ENCODE measurements around the gene VWA1. TPM values are rescaled to one million over a fixed set of nuclear protein-coding genes. Genes with fewer than 3 reads are reported as not detected.
A peak's percentile ranks its signal among the peaks of the same experiment; 100 is the strongest.

The VWA1 gene
- total RNA-seq, 1 experiment from 2014 or later, result 35.5 TPM

DNA sequence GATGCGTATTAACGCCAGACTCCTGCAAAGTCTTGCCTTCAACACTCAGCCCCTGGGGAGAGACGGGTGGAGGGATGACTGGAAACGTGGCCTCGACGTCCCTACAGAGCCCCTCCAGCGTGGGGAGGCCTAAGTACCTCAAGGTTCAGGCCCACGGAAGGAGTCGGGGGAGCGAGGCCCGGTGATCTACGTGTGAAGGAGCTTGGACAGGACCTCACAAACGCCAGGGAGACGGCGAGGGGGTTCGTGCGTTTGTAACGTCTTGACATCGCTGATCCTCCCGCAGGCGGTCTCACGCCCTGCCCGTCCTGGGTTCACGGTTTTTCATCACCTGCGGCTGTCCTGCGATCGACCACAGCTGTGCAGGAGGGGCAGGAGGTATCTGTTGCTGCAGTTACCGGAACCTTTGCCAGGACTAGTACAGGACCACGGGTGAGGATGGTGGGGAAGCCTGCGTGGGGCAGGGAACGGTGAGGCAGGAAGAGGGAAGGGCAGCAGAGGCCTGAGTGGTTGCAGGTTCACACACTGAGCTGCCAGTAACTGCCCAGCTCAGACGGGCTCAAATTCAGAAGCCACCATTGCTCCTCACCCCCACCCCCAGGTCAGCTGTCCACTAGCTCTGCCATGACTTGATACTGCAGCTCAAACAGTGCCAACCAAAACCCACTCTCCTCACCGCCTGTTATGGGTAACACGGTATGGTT is 35.5 kb upstream of the VWA1 start (continued):
- no peak; the same call in 1 of the 2 replicates for TF ChIP-seq HMGXB4 (CRISPR knock-in tag; IDR thresholded peaks at IDR 0.05)
- TF ChIP-seq, protein P1, sequence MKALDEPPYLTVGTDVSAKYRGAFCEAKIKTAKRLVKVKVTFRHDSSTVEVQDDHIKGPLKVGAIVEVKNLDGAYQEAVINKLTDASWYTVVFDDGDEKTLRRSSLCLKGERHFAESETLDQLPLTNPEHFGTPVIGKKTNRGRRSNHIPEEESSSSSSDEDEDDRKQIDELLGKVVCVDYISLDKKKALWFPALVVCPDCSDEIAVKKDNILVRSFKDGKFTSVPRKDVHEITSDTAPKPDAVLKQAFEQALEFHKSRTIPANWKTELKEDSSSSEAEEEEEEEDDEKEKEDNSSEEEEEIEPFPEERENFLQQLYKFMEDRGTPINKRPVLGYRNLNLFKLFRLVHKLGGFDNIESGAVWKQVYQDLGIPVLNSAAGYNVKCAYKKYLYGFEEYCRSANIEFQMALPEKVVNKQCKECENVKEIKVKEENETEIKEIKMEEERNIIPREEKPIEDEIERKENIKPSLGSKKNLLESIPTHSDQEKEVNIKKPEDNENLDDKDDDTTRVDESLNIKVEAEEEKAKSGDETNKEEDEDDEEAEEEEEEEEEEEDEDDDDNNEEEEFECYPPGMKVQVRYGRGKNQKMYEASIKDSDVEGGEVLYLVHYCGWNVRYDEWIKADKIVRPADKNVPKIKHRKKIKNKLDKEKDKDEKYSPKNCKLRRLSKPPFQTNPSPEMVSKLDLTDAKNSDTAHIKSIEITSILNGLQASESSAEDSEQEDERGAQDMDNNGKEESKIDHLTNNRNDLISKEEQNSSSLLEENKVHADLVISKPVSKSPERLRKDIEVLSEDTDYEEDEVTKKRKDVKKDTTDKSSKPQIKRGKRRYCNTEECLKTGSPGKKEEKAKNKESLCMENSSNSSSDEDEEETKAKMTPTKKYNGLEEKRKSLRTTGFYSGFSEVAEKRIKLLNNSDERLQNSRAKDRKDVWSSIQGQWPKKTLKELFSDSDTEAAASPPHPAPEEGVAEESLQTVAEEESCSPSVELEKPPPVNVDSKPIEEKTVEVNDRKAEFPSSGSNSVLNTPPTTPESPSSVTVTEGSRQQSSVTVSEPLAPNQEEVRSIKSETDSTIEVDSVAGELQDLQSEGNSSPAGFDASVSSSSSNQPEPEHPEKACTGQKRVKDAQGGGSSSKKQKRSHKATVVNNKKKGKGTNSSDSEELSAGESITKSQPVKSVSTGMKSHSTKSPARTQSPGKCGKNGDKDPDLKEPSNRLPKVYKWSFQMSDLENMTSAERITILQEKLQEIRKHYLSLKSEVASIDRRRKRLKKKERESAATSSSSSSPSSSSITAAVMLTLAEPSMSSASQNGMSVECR (CRISPR knock-in tag; IDR thresholded peaks at IDR 0.05; ENCODE audit: borderline replicate concordance), result peak; percentile 59; the same call in 1 of the 2 replicates
- TF ChIP-seq, protein P2, sequence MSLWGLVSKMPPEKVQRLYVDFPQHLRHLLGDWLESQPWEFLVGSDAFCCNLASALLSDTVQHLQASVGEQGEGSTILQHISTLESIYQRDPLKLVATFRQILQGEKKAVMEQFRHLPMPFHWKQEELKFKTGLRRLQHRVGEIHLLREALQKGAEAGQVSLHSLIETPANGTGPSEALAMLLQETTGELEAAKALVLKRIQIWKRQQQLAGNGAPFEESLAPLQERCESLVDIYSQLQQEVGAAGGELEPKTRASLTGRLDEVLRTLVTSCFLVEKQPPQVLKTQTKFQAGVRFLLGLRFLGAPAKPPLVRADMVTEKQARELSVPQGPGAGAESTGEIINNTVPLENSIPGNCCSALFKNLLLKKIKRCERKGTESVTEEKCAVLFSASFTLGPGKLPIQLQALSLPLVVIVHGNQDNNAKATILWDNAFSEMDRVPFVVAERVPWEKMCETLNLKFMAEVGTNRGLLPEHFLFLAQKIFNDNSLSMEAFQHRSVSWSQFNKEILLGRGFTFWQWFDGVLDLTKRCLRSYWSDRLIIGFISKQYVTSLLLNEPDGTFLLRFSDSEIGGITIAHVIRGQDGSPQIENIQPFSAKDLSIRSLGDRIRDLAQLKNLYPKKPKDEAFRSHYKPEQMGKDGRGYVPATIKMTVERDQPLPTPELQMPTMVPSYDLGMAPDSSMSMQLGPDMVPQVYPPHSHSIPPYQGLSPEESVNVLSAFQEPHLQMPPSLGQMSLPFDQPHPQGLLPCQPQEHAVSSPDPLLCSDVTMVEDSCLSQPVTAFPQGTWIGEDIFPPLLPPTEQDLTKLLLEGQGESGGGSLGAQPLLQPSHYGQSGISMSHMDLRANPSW (CRISPR knock-in tag; conservative IDR thresholded peaks at IDR 0.05; ENCODE audit: low read depth), result no peak
- TF ChIP-seq, protein P3, sequence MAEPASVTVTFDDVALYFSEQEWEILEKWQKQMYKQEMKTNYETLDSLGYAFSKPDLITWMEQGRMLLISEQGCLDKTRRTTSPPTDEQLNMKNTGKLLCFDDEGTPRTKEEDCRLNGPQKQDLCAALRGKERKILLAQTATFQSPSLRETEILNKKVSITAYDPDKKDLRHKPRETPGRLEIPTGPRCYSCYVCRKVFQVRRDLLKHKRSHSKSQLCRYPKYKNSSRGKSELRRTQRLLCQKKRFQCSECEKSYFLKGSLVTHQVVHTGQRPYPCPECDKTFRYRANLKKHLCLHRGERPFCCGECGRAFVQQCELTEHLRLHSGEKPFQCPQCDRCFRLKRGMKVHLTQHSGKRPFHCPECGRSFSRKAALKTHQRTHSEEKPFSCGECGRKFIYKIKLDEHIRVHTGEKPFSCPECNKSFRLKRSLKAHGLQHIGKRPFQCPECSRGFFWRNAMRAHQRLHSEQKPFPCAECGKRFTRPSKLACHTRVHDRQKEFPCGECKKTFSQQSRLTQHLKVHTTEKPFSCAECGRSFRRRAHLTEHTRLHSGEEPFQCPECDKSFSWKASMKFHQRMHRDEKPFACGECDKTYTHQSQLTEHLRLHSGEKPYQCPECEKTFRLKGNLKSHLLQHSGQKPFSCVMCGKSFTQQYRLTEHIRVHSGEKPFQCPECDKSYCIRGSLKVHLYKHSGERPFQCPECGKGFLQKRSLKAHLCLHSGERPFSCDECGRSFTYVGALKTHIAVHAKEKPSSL (CRISPR knock-in tag; conservative IDR thresholded peaks at IDR 0.05), result no peak
- 0 out of 2 replicates have a peak, but pooled peaks have one; percentile 24 for TF ChIP-seq FOXP1 (CRISPR knock-in tag; IDR thresholded peaks at IDR 0.05; ENCODE audit: borderline replicate concordance)
- TF ChIP-seq ZNF232 (CRISPR knock-in tag; IDR thresholded peaks at IDR 0.05), result no peak
- TF ChIP-seq, protein P4, sequence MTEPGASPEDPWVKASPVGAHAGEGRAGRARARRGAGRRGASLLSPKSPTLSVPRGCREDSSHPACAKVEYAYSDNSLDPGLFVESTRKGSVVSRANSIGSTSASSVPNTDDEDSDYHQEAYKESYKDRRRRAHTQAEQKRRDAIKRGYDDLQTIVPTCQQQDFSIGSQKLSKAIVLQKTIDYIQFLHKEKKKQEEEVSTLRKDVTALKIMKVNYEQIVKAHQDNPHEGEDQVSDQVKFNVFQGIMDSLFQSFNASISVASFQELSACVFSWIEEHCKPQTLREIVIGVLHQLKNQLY (CRISPR knock-in tag; IDR thresholded peaks at IDR 0.05), result no peak

GRCh38 chr1:1400576-1401456 is 34.7 kb upstream of the VWA1 start:
- peak overlapping the region; percentile 85 for H3K4me3 Mint-ChIP-seq
- DNase-seq (ENCODE audit: low spot score) (no peak), ATAC-seq (no peak)
- ChIA-PET POLR2A (interaction anchor here (1.2 to 2.3 kb wide), 2 partner anchors 10 to 26 kb away, joined by 3 to 12 read pairs; partner anchors contain the start of gene AURKAIP1), CTCF (interaction anchor here (2.4 to 2.5 kb wide), 2 partner anchors 29 to 104 kb away, joined by 12 to 14 read pairs; no protein-coding TSS in a partner anchor)
- H3K36me3 Mint-ChIP-seq, result peaks cover 60% of the 10 kb centered on the region
- peaks cover 34% of the 10 kb centered on the region for H3K4me1 Mint-ChIP-seq
- H3K9me3 Mint-ChIP-seq, result no peaks in the 10 kb centered on the region
- H3K27ac Mint-ChIP-seq, result peak overlapping the region; percentile 72
- no peaks in the 10 kb centered on the region for H3K27me3 Mint-ChIP-seq (ENCODE audit: low read depth)
- TF ChIP-seq, protein P5, sequence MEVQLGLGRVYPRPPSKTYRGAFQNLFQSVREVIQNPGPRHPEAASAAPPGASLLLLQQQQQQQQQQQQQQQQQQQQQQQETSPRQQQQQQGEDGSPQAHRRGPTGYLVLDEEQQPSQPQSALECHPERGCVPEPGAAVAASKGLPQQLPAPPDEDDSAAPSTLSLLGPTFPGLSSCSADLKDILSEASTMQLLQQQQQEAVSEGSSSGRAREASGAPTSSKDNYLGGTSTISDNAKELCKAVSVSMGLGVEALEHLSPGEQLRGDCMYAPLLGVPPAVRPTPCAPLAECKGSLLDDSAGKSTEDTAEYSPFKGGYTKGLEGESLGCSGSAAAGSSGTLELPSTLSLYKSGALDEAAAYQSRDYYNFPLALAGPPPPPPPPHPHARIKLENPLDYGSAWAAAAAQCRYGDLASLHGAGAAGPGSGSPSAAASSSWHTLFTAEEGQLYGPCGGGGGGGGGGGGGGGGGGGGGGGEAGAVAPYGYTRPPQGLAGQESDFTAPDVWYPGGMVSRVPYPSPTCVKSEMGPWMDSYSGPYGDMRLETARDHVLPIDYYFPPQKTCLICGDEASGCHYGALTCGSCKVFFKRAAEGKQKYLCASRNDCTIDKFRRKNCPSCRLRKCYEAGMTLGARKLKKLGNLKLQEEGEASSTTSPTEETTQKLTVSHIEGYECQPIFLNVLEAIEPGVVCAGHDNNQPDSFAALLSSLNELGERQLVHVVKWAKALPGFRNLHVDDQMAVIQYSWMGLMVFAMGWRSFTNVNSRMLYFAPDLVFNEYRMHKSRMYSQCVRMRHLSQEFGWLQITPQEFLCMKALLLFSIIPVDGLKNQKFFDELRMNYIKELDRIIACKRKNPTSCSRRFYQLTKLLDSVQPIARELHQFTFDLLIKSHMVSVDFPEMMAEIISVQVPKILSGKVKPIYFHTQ (CRISPR knock-in tag; IDR thresholded peaks at IDR 0.05), result no peak
- TF ChIP-seq, protein P6, sequence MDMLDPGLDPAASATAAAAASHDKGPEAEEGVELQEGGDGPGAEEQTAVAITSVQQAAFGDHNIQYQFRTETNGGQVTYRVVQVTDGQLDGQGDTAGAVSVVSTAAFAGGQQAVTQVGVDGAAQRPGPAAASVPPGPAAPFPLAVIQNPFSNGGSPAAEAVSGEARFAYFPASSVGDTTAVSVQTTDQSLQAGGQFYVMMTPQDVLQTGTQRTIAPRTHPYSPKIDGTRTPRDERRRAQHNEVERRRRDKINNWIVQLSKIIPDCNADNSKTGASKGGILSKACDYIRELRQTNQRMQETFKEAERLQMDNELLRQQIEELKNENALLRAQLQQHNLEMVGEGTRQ (CRISPR knock-in tag; IDR thresholded peaks at IDR 0.05), result no peak
- TF ChIP-seq, protein P4 (CRISPR knock-in tag; IDR thresholded peaks at IDR 0.05), result peak; percentile 61; the same call in 1 of the 2 replicates
